GM12875 (cell line): Measurements from ENCODE around the gene HEXD.
"Not testable (repeated sequence)": the region's sequence is repeated elsewhere in the genome, so short reads cannot be mapped to it uniquely, and the experiment has no call there.

ENCODE experiments used
- H3K4me3 ChIP-seq: one replicate; pipeline ENCODE4 v1.5.1; 2011; ENCODE audit warnings: low read depth, low read length, control low read depth
- CTCF ChIP-seq: IDR thresholded peaks from 2 replicates; pipeline ENCODE4 v1.5.1; 2011; ENCODE audit warnings: low read depth, mild to moderate bottlenecking, control low read depth, inconsistent platforms, low read length, moderate library complexity, borderline replicate concordance; ENCODE audit not compliant: insufficient read depth

HEXD gene

GRCh38 chr17:82450357-82451106 lies 32.4 kb downstream of the HEXD start, which contains the start of gene CYBC1:
CYBC1 (minus strand) TSS chr17:82450752; CDS start chr17:82449254, 1,498 bp downstream.
- no peak for TF ChIP-seq CTCF

GRCh38 chr17:82452162-82452561 lies 34.0 kb downstream of the HEXD start:
- TF ChIP-seq CTCF = no peak
- no peak overlapping the region for H3K4me3 ChIP-seq

More at GRCh38 chr17:82450357-82451106, 32.4 kb downstream of the HEXD start, which contains the start of gene CYBC1:
- H3K4me3 ChIP-seq = peak within 1 kb of the TSS; percentile 79

- not testable (repeated sequence) for H3K4me3 ChIP-seq
Observed at GRCh38 chr17:82453151-82453550, 35.0 kb downstream of the HEXD start.

- not testable (repeated sequence) for H3K4me3 ChIP-seq
Observed at GRCh38 chr17:82453706-82454105, 35.6 kb downstream of the HEXD start.

GRCh38 chr17:82457073-82457928 lies 39.2 kb downstream of the HEXD start:
- peak overlapping the region; percentile 99 for H3K4me3 ChIP-seq
- TF ChIP-seq CTCF = no peak

- TF ChIP-seq CTCF = no peak
Observed at GRCh38 chr17:82457929-82458178, 39.7 kb downstream of the HEXD start.

GRCh38 chr17:82458179-82458884 lies 40.2 kb downstream of the HEXD start, which contains the start of gene NARF:
NARF (plus strand) TSS chr17:82458741; CDS start chr17:82458804, 63 bp downstream.
- TF ChIP-seq CTCF = no peak
- H3K4me3 ChIP-seq = peak within 1 kb of the TSS; percentile 99

More at GRCh38 chr17:82457929-82458178, 39.7 kb downstream of the HEXD start:
- H3K4me3 ChIP-seq = peak overlapping the region; percentile 99
